ENCODE data around the gene CNGB1. TPM values are rescaled to one million over a fixed set of nuclear protein-coding genes. Genes with fewer than 3 reads are reported as not detected.

CNGB1 gene
- total RNA-seq, 1 experiment from 2014 or later: not detected

DNA sequence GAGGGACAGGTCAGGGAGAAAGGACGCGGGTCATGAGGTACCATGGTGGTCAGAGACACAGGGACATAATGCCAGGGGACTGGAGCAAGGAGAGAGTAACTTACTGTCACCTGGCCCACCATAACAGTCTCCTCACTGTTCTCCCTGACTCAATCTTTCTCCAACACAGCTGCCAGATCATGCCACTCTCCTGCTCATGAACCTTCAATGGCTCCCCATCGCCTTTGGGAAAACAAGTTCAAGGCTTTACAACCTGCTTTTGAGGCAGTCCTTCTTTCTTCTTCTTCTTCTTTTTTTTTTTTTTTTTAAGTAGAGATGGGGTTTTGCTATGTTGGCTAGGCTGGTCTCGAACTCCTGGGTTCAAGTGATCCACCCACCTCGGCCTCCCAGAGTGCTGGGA lies 22.9 kb downstream of the CNGB1 start:
- H3K36me3 Mint-ChIP-seq (ENCODE audit: insufficient read depth, unreplicated experiment): no peaks in the 10 kb centered on the region
- TF ChIP-seq, protein P1, sequence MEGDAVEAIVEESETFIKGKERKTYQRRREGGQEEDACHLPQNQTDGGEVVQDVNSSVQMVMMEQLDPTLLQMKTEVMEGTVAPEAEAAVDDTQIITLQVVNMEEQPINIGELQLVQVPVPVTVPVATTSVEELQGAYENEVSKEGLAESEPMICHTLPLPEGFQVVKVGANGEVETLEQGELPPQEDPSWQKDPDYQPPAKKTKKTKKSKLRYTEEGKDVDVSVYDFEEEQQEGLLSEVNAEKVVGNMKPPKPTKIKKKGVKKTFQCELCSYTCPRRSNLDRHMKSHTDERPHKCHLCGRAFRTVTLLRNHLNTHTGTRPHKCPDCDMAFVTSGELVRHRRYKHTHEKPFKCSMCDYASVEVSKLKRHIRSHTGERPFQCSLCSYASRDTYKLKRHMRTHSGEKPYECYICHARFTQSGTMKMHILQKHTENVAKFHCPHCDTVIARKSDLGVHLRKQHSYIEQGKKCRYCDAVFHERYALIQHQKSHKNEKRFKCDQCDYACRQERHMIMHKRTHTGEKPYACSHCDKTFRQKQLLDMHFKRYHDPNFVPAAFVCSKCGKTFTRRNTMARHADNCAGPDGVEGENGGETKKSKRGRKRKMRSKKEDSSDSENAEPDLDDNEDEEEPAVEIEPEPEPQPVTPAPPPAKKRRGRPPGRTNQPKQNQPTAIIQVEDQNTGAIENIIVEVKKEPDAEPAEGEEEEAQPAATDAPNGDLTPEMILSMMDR (IDR thresholded peaks at IDR 0.05; ENCODE audit: unreplicated experiment): no peak
- no peak for DNase-seq (ENCODE audit: unreplicated experiment)
- ChIA-PET CTCF (interaction anchor here (0.6 to 1.2 kb wide), 2 partner anchors 9 to 854 kb away, joined by 4 read pairs; no protein-coding TSS in a partner anchor), POLR2A (no interaction called here)
- no TSS peak for BruUV-seq (replicated peaks)
- no peaks in the 10 kb centered on the region for H3K4me1 Mint-ChIP-seq (ENCODE audit: insufficient read depth, unreplicated experiment)
- H3K4me3 Mint-ChIP-seq (ENCODE audit: unreplicated experiment): no peak overlapping the region
- intact Hi-C loops (cut with micrococcal nuclease): no loop called here
- H3K27ac Mint-ChIP-seq (ENCODE audit: low read depth, unreplicated experiment): no peak overlapping the region
- H3K27me3 Mint-ChIP-seq (ENCODE audit: insufficient read depth, unreplicated experiment): no peaks in the 10 kb centered on the region
- no peaks in the 10 kb centered on the region for H3K9me3 Mint-ChIP-seq (ENCODE audit: unreplicated experiment)

DNA sequence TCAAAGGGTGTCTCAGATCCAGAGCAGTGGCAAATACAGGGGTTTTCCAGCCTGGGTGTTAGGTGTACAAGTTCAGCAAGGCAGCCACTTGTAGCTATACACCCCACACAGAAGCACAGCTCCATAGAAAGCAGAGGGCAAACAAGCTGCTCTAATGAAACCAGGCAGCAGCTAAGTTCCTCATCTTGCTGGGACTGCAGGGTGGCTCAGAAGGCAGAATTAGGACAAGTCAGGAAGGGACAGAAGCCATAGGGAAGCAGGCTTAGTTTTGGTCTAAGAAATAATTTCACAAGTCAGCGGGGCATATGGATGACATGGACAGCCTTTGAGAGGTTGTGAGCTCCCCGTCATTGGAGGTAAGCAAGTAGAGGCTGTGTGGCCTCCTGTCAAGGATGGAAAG lies 23.7 kb downstream of the CNGB1 start:
- Mint-ChIP-seq H3K9me3 (ENCODE audit: unreplicated experiment) (no peaks in the 10 kb centered on the region), H3K4me3 (ENCODE audit: unreplicated experiment) (no peak overlapping the region), H3K27me3 (ENCODE audit: insufficient read depth, unreplicated experiment) (no peaks in the 10 kb centered on the region), H3K36me3 (ENCODE audit: insufficient read depth, unreplicated experiment) (no peaks in the 10 kb centered on the region), H3K4me1 (ENCODE audit: insufficient read depth, unreplicated experiment) (no peaks in the 10 kb centered on the region), H3K27ac (ENCODE audit: low read depth, unreplicated experiment) (no peak overlapping the region)
- intact Hi-C loops (cut with micrococcal nuclease): no loop called here
- DNase-seq (ENCODE audit: unreplicated experiment): no peak
- TF ChIP-seq, protein P1 (IDR thresholded peaks at IDR 0.05; ENCODE audit: unreplicated experiment): no peak
- BruUV-seq (replicated peaks): no TSS peak
- ChIA-PET POLR2A (no interaction called here), CTCF (interaction anchor here (0.6 to 1.2 kb wide), 3 partner anchors 9 to 854 kb away, joined by 3 to 4 read pairs (median 4); no protein-coding TSS in a partner anchor)

DNA sequence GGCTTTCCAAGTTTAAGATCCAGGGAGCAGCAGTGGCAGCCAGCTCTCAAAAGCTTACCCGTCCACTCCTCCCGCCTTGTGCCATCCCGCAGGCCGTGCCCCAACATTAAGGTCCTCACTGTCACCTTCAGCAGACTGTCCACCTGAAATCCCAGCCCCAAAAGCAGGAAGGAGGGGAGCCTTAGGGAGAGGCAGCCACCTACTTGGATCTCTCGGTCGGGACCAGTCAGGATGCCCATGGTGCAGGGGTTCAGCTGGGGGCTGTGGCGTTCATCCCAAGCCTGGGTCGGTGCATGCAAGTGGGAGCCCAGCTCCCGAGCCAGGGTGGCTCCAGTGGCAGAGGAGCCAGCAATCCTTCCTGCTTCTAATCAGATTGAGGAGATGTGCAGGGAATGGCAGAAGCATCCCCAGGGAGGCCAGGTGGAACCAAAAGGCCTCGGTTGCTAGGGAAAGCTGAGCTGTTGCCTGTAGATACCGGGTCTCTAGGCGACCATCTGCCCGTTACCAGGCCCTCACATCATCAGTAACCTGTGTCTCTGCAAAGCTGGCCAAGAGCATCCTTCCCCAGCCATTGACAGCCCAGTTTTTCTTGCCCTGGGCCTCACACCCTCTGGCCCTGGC lies 24.6 kb downstream of the CNGB1 start:
- Mint-ChIP-seq H3K4me1 (ENCODE audit: insufficient read depth, unreplicated experiment) (peaks cover 4% of the 10 kb centered on the region), H3K36me3 (ENCODE audit: insufficient read depth, unreplicated experiment) (no peaks in the 10 kb centered on the region), H3K4me3 (ENCODE audit: unreplicated experiment) (no peak overlapping the region), H3K9me3 (ENCODE audit: unreplicated experiment) (no peaks in the 10 kb centered on the region), H3K27ac (ENCODE audit: low read depth, unreplicated experiment) (no peak overlapping the region), H3K27me3 (ENCODE audit: insufficient read depth, unreplicated experiment) (no peaks in the 10 kb centered on the region)
- intact Hi-C loops (cut with micrococcal nuclease): no loop called here
- TF ChIP-seq, protein P1 (IDR thresholded peaks at IDR 0.05; ENCODE audit: unreplicated experiment): no peak
- CTCF ChIA-PET: interaction anchor here (0.8 to 1.2 kb wide), 4 partner anchors 8 to 466 kb away, joined by 3 to 4 read pairs (median 3); no protein-coding TSS in a partner anchor
- no peak for DNase-seq (ENCODE audit: unreplicated experiment)
- BruUV-seq (replicated peaks): no TSS peak
- POLR2A ChIA-PET: no interaction called here

- peaks cover 5% of the 10 kb centered on the region for H3K4me1 Mint-ChIP-seq (ENCODE audit: insufficient read depth, unreplicated experiment)
- TF ChIP-seq, protein P1 (IDR thresholded peaks at IDR 0.05; ENCODE audit: unreplicated experiment): peak; percentile 14
- no peaks in the 10 kb centered on the region for H3K27me3 Mint-ChIP-seq (ENCODE audit: insufficient read depth, unreplicated experiment)
- ChIA-PET CTCF (interaction anchor here (0.8 to 1.2 kb wide), 3 partner anchors 9 to 465 kb away, joined by 3 to 4 read pairs (median 3); no protein-coding TSS in a partner anchor), POLR2A (interaction anchor here (0.6 kb wide), 1 partner anchor 43 kb away, joined by 3 read pairs; no protein-coding TSS in a partner anchor)
- intact Hi-C loops (cut with micrococcal nuclease): no loop called here
- BruUV-seq (replicated peaks): no TSS peak
- H3K36me3 Mint-ChIP-seq (ENCODE audit: insufficient read depth, unreplicated experiment): no peaks in the 10 kb centered on the region
- H3K9me3 Mint-ChIP-seq (ENCODE audit: unreplicated experiment): no peaks in the 10 kb centered on the region
- no peak overlapping the region for H3K27ac Mint-ChIP-seq (ENCODE audit: low read depth, unreplicated experiment)
- DNase-seq (ENCODE audit: unreplicated experiment): peak; percentile 44
- H3K4me3 Mint-ChIP-seq (ENCODE audit: unreplicated experiment): no peak overlapping the region
Observed at GRCh38 chr16:57945740-57946138, 25.2 kb downstream of the CNGB1 start.

All from MCF 10A (cell line).